Measurements from ENCODE around the gene IGLL5.

The IGLL5 gene

DNA sequence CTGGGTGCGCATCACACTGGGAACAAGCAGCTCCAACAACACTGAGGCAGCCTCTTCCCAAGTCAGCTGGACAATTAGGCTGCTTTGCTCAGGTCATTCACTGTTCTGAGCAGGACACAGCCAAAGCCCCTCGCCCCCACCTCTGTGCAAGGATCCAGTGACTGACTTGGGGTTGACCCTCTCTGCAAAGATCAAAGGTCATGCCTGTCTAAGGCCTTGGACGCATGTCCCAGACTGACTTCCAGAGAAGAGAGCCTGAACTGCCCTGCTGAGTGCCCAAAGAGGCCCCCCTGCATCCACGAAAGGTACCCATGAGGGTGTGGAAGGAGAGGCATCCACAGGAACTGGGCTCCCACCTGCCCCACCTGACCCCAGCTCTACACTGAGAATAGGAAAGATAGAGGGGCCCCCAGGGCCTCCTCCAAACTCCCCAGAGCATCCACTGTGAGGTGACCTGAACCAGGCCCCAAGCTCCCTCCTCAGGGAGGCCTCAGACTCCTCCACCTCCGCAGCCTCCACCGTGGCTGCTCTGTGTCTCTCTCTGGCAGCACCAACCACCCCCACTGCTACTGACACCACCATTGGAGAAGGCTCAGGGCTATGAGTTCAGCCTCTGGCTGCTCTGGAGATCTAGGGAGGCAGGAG lies 53.5 kb downstream of the IGLL5 start:
- no peak overlapping the region for H3K9ac ChIP-seq (ENCODE audit: low read depth in 1 of 2, low read length in 2 of 2)
- H3K27me3 ChIP-seq (ENCODE audit: control insufficient read depth in 1 of 2, insufficient read depth in 2 of 2, low read length in 2 of 2) = no peaks in the 10 kb centered on the region
- no peak overlapping the region for H3K4me3 ChIP-seq (ENCODE audit: low read depth in 1 of 2, low read length in 2 of 2)
- H3K9me3 ChIP-seq (ENCODE audit: control insufficient read depth in 1 of 2, low read length in 2 of 2) = no peaks in the 10 kb centered on the region
- no peaks in the 10 kb centered on the region for H3K4me1 ChIP-seq (ENCODE audit: control insufficient read depth in 1 of 2, insufficient read depth in 2 of 2, low read length in 2 of 2)
- H3K27ac ChIP-seq (ENCODE audit: low read depth, low read length) = no peak overlapping the region
- H3K36me3 ChIP-seq (ENCODE audit: control insufficient read depth in 1 of 2, insufficient read depth in 2 of 2, low read length in 2 of 2) = no peaks in the 10 kb centered on the region

DNA sequence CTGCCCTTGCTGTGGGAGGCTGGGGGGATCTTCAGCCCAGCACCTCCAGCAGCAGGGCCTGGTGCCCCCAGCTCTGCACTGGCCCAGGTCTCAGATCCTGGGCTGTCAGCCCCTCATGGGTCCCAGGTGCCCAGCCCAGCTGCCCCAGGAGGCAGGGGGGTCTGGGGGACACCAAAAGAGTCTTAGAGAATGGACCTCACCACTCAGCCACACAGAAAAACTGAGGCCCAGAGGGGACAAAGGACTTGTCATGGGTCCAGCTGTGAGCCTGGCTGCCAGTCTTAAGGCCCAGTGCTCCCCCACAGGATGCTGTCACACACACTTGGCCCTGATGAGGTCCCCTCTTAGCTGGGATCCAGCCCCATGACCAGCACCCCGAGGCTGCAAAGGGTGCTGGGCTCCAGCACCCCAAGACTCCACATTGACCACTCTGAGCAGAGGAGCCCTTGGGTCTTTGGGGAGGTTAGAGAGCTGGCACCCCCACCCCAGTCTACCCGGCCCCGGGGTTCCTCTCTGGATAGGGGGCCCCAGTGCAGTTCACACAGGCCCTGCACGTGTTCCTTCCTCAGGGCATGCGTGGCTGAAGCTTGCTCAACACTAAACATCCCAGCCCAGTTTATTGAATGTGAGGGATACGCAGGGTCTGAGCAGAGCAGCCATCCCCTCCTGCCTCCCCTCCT lies 54.4 kb downstream of the IGLL5 start:
- Histone ChIP-seq H3K36me3 (ENCODE audit: control insufficient read depth in 1 of 2, insufficient read depth in 2 of 2, low read length in 2 of 2) (no peaks in the 10 kb centered on the region), H3K4me1 (ENCODE audit: control insufficient read depth in 1 of 2, insufficient read depth in 2 of 2, low read length in 2 of 2) (no peaks in the 10 kb centered on the region), H3K27me3 (ENCODE audit: control insufficient read depth in 1 of 2, insufficient read depth in 2 of 2, low read length in 2 of 2) (no peaks in the 10 kb centered on the region), H3K27ac (ENCODE audit: low read depth, low read length) (no peak overlapping the region), H3K9ac (ENCODE audit: low read depth in 1 of 2, low read length in 2 of 2) (no peak overlapping the region), H3K4me3 (ENCODE audit: low read depth in 1 of 2, low read length in 2 of 2) (no peak overlapping the region), H3K9me3 (ENCODE audit: control insufficient read depth in 1 of 2, low read length in 2 of 2) (no peaks in the 10 kb centered on the region)

DNA sequence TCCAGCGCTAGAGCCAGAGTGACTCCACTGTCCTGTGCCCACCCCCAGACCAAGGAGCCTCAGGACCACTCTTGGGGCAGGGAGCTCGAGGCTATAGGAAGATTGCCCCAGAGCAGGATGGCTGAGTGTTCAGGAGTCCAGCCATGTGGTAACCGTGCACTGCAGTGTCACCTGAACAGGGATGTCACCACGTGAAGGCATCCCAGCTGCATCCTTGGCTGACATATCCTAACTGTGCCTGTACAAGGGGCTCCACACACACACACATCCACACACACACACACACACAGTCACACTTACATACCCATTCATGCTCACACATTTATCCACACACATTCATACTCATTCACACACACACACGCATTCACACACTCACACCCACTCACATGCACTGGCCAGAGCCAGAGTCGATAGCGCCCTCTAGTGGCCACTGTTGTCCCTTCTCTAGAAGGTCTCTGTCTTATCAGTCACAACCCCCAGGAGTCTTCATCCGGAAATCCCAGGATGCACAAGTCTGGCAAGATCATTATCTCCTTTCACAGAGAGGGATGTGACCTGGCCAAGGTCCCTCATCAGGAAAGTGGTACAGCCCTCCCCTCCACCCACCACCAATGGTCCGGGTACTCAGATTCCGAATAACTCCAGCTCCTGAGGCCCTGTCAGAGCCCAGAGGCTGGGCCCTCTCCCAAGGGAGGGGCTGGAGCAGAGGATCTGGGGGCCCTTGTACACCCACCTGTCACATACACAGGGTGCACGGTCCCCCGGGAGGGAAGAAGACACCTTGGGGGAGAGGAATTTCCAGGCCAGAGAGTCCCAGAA lies 55.1 kb downstream of the IGLL5 start:
- Histone ChIP-seq H3K36me3 (ENCODE audit: control insufficient read depth in 1 of 2, insufficient read depth in 2 of 2, low read length in 2 of 2) (no peaks in the 10 kb centered on the region), H3K27ac (ENCODE audit: low read depth, low read length) (no peak overlapping the region), H3K4me1 (ENCODE audit: control insufficient read depth in 1 of 2, insufficient read depth in 2 of 2, low read length in 2 of 2) (no peaks in the 10 kb centered on the region), H3K27me3 (ENCODE audit: control insufficient read depth in 1 of 2, insufficient read depth in 2 of 2, low read length in 2 of 2) (no peaks in the 10 kb centered on the region), H3K9me3 (ENCODE audit: control insufficient read depth in 1 of 2, low read length in 2 of 2) (no peaks in the 10 kb centered on the region), H3K9ac (ENCODE audit: low read depth in 1 of 2, low read length in 2 of 2) (no peak overlapping the region), H3K4me3 (ENCODE audit: low read depth in 1 of 2, low read length in 2 of 2) (no peak overlapping the region)

DNA sequence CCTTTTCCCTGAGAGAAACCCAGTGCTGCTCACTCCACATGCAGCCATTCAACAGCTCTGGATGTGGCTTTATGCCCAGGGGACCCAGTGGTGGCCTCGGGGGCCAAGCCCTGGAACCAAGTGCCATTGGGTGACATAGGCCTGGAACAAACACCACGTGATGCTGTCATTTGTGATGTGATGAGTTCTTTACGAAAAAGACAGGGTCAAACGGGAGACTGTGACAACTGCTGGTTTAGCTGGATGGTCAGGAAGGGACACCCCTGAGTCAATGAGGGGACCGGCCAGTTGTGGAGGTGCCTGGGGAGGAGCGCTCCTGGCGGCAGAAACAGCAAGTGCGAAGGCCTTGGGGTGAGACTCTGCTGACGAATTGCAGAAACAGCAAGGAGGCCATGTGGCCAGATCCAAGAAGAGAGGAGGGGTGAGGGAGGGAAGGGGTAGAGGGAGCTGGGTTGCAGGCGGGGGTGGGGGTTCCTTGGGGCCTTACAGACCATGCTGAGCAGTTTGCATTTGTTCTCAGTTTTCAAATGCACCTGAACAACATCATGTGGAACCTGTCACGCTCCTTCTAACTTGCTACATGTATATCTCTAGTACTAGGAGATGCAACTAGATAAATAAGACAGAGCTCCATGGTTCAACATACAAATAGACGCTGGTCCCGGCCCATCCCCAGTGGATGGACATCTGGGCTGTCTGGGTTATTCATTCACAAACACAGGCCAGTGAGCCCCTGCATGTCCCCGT lies 56.1 kb downstream of the IGLL5 start:
- H3K27me3 ChIP-seq (ENCODE audit: control insufficient read depth in 1 of 2, insufficient read depth in 2 of 2, low read length in 2 of 2) = no peaks in the 10 kb centered on the region
- H3K4me1 ChIP-seq (ENCODE audit: control insufficient read depth in 1 of 2, insufficient read depth in 2 of 2, low read length in 2 of 2) = no peaks in the 10 kb centered on the region
- no peak overlapping the region for H3K4me3 ChIP-seq (ENCODE audit: low read depth in 1 of 2, low read length in 2 of 2)
- H3K36me3 ChIP-seq (ENCODE audit: control insufficient read depth in 1 of 2, insufficient read depth in 2 of 2, low read length in 2 of 2) = no peaks in the 10 kb centered on the region
- no peaks in the 10 kb centered on the region for H3K9me3 ChIP-seq (ENCODE audit: control insufficient read depth in 1 of 2, low read length in 2 of 2)
- H3K9ac ChIP-seq (ENCODE audit: low read depth in 1 of 2, low read length in 2 of 2) = no peak overlapping the region
- no peak overlapping the region for H3K27ac ChIP-seq (ENCODE audit: low read depth, low read length)

DNA sequence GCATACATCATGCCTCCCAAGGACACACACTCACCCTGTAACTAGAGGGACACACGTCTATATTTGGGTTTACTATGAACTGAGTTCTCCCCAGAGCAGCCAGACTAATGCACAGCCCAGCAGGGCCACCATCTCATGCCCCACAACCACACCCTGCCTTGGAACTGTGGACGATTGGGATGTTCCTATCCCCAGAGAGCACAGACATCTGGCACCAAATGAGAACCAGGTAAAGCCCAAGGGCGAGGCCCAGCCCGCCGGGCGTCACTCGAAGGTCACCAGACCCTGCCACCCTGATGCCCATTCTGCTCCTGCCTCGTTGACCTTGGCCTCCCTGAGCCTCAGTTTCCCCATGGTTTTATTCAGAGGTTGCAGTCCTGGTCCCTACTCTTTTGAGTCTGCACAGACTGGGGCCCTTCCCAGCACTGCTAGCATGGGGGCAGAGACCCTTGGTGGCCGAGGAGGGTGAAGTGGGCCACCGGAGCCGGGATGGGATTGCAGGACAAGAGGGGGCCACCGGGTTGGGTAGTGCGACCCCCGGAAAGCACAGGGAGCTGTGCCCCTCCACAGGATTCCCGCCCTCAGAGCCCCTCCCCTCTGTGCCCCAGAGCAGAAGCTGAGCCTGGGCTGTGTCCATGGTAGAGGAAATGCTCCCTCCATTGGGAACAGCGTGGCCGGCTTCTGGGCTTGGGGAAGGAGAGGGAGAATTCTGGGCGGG lies 56.8 kb downstream of the IGLL5 start:
- Histone ChIP-seq H3K27me3 (ENCODE audit: control insufficient read depth in 1 of 2, insufficient read depth in 2 of 2, low read length in 2 of 2) (no peaks in the 10 kb centered on the region), H3K4me1 (ENCODE audit: control insufficient read depth in 1 of 2, insufficient read depth in 2 of 2, low read length in 2 of 2) (no peaks in the 10 kb centered on the region), H3K4me3 (ENCODE audit: low read depth in 1 of 2, low read length in 2 of 2) (no peak overlapping the region), H3K27ac (ENCODE audit: low read depth, low read length) (no peak overlapping the region), H3K9me3 (ENCODE audit: control insufficient read depth in 1 of 2, low read length in 2 of 2) (no peaks in the 10 kb centered on the region), H3K36me3 (ENCODE audit: control insufficient read depth in 1 of 2, insufficient read depth in 2 of 2, low read length in 2 of 2) (no peaks in the 10 kb centered on the region), H3K9ac (ENCODE audit: low read depth in 1 of 2, low read length in 2 of 2) (no peak overlapping the region)

DNA sequence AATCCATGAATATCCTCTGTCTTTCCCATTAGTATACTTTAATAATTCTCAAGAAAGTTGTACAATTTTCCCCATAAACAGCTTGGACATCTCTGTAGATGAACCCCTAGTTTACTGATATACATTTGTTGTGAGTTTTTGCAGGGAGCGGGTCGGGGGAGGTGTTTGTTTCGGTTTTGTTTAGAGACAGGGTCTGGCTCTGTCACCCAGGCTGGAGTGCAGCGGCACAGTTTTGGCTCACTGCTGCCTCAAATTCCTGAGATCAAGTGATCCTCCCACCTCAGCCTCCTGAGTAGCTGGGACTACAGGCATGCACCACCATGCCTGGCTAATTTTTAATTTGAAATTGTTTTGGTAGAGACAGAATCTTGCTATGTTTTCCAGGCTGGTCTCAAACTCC lies 57.6 kb downstream of the IGLL5 start:
- H3K4me1 ChIP-seq (ENCODE audit: control insufficient read depth in 1 of 2, insufficient read depth in 2 of 2, low read length in 2 of 2) = no peaks in the 10 kb centered on the region
- H3K9ac ChIP-seq (ENCODE audit: low read depth in 1 of 2, low read length in 2 of 2) = no peak overlapping the region

More for the DNA sequence above, 57.6 kb downstream of the IGLL5 start:
- H3K4me3 ChIP-seq (ENCODE audit: low read depth in 1 of 2, low read length in 2 of 2) = no peak overlapping the region
- H3K27me3 ChIP-seq (ENCODE audit: control insufficient read depth in 1 of 2, insufficient read depth in 2 of 2, low read length in 2 of 2) = no peaks in the 10 kb centered on the region
- no peaks in the 10 kb centered on the region for H3K9me3 ChIP-seq (ENCODE audit: control insufficient read depth in 1 of 2, low read length in 2 of 2)
- H3K27ac ChIP-seq (ENCODE audit: low read depth, low read length) = no peak overlapping the region
- no peaks in the 10 kb centered on the region for H3K36me3 ChIP-seq (ENCODE audit: control insufficient read depth in 1 of 2, insufficient read depth in 2 of 2, low read length in 2 of 2)

Measured in duodenal mucosa (tissue), 2 donors.